Mammary epithelial cell (primary cell): ENCODE measurements around the gene MED29.
"Not testable (repeated sequence)": the region's sequence is repeated elsewhere in the genome, so short reads cannot be mapped to it uniquely, and the experiment has no call there.

Source experiments
- CTCF ChIP-seq, 2 donors: IDR thresholded peaks in 1 of 2; conservative IDR thresholded peaks in 1 of 2; 2 replicates each; pipeline ENCODE4 v1.5.1; 2011 to 2012; ENCODE audit warnings: inconsistent platforms in 2 of 2, low read length in 2 of 2, mild to moderate bottlenecking in 2 of 2, control low read depth in 1 of 2, low read depth in 1 of 2; ENCODE audit not compliant: insufficient read depth in 1 of 2; ENCODE audit errors: extremely low read depth in 1 of 2
- EZH2 ChIP-seq: IDR thresholded peaks from 2 replicates; pipeline ENCODE4 v1.6.1; 2012; ENCODE audit warnings: low read length, inconsistent platforms, borderline replicate concordance

- not testable (repeated sequence) for TF ChIP-seq CTCF (conservative IDR thresholded peaks at IDR 0.05 in 1 of 2, IDR thresholded peaks at IDR 0.05 in 1 of 2; ENCODE audit: extremely low read depth in 1 of 2, insufficient read depth in 1 of 2, low read depth in 1 of 2, low read length in 2 of 2); EZH2
Measured at GRCh38 chr19:39379366-39379765, 11.8 kb upstream of the MED29 start.
